SK-N-SH (cell line): ENCODE measurements around the gene ADAMTS9.

Source experiments
- EP300 ChIP-seq, 2 experiments: IDR thresholded peaks; 2 replicates each; pipeline versions ENCODE4 v1.4.0 to v1.6.1; 2012; ENCODE audit warnings: borderline replicate concordance in 1 of 2, low read depth in 1 of 2, low read length in 1 of 2
- EZH2phosphoT487 ChIP-seq: fragments of 200-600 bp; sonication (generic); IDR thresholded peaks from 2 replicates; pipeline ENCODE4 v1.6.1; 2017; ENCODE audit warnings: low read depth, mixed run types, mild to moderate bottlenecking, antibody characterized with exemption, moderate library complexity, borderline replicate concordance
- POLR2AphosphoS5 ChIP-seq: IDR thresholded peaks from 2 replicates; pipeline ENCODE4 v1.6.1; 2012; ENCODE audit warnings: low read depth, low read length
- RAD21 ChIP-seq: IDR thresholded peaks from 2 replicates; pipeline ENCODE4 v1.6.1; 2012; ENCODE audit warnings: mild to moderate bottlenecking, low read length
- SIN3A ChIP-seq: IDR thresholded peaks from 2 replicates; pipeline ENCODE4 v1.6.1; 2012; ENCODE audit warnings: low read depth, mild to moderate bottlenecking, low read length, moderate library complexity, borderline replicate concordance
- TAF1 ChIP-seq: IDR thresholded peaks from 2 replicates; pipeline ENCODE4 v1.6.1; 2012; ENCODE audit warnings: low read depth, mild to moderate bottlenecking, low read length, moderate library complexity, borderline replicate concordance
- YY1 ChIP-seq: IDR thresholded peaks from 2 replicates; pipeline ENCODE4 v1.4.0; 2012; ENCODE audit warnings: low read depth, mild to moderate bottlenecking
- TF ChIP-seq, protein P1 (sequence below): IDR thresholded peaks from 2 replicates; pipeline ENCODE4 v1.4.0; 2012; ENCODE audit warnings: low read depth
- TF ChIP-seq, protein P2 (sequence below): fragments of 200-600 bp; sonication (generic); IDR thresholded peaks from 2 replicates; pipeline ENCODE4 v1.6.1; 2017; ENCODE audit warnings: antibody characterized with exemption, mild to moderate bottlenecking, moderate library complexity
- TF ChIP-seq, protein P3 (sequence below): IDR thresholded peaks from 2 replicates; pipeline ENCODE4 v1.6.1; 2012; ENCODE audit warnings: mild to moderate bottlenecking, low read depth, low read length, moderate library complexity
- TF ChIP-seq, protein P4 (sequence below): fragments of 150-350 bp; IDR thresholded peaks from 2 replicates; pipeline ENCODE4 v1.6.1; 2017; ENCODE audit warnings: antibody characterized with exemption, low read length, low read depth, borderline replicate concordance

DNA sequence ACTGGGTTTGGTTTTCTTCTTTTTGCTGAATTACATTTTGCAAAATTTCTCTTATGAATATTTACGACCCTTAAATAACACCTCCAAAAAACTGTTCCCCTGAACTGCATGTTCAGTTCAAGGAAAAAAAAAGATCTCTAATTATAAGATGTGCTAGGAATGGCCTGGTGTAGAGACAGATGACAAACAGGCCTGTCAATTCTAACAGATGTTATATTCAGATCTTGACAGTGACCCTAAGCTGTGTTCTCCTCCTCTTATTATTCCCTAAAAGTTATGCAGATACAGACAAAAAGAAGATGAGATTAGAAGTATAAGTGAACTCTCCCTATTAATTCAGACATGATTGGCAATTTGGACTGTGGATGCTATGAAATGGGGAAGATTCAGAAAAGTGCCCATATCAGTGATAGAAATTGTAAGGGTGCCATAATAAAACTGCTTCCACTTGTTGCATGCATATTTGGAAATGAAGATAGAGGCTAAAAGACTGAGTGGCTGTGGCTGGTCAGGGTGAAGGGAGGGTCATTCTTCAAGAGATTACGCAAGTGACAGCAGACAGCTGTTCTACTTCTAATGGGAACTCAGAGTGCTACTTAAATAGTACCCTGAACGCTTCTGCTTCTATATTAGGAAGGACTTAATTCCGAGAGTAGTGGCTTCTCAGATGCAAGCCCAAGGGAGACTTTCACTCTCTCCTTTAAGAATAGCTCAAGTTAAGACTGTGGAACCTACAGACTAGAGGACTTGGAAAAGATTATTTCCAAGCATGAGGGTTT lies 75.5 kb downstream of the ADAMTS9 start:
- TF ChIP-seq, protein P1, sequence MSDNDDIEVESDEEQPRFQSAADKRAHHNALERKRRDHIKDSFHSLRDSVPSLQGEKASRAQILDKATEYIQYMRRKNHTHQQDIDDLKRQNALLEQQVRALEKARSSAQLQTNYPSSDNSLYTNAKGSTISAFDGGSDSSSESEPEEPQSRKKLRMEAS = no peak
- TF ChIP-seq RAD21 (no peak), POLR2AphosphoS5 (no peak), EZH2phosphoT487 (no peak), TAF1 (no peak), SIN3A (no peak), YY1 (no peak), EP300 (IDR thresholded peaks at IDR 0.05; ENCODE audit: borderline replicate concordance in 1 of 2, low read depth in 1 of 2, low read length in 1 of 2) (no peak; a peak in 1 of 4 replicates)
- TF ChIP-seq, protein P2, sequence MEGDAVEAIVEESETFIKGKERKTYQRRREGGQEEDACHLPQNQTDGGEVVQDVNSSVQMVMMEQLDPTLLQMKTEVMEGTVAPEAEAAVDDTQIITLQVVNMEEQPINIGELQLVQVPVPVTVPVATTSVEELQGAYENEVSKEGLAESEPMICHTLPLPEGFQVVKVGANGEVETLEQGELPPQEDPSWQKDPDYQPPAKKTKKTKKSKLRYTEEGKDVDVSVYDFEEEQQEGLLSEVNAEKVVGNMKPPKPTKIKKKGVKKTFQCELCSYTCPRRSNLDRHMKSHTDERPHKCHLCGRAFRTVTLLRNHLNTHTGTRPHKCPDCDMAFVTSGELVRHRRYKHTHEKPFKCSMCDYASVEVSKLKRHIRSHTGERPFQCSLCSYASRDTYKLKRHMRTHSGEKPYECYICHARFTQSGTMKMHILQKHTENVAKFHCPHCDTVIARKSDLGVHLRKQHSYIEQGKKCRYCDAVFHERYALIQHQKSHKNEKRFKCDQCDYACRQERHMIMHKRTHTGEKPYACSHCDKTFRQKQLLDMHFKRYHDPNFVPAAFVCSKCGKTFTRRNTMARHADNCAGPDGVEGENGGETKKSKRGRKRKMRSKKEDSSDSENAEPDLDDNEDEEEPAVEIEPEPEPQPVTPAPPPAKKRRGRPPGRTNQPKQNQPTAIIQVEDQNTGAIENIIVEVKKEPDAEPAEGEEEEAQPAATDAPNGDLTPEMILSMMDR = no peak
- TF ChIP-seq, protein P3, sequence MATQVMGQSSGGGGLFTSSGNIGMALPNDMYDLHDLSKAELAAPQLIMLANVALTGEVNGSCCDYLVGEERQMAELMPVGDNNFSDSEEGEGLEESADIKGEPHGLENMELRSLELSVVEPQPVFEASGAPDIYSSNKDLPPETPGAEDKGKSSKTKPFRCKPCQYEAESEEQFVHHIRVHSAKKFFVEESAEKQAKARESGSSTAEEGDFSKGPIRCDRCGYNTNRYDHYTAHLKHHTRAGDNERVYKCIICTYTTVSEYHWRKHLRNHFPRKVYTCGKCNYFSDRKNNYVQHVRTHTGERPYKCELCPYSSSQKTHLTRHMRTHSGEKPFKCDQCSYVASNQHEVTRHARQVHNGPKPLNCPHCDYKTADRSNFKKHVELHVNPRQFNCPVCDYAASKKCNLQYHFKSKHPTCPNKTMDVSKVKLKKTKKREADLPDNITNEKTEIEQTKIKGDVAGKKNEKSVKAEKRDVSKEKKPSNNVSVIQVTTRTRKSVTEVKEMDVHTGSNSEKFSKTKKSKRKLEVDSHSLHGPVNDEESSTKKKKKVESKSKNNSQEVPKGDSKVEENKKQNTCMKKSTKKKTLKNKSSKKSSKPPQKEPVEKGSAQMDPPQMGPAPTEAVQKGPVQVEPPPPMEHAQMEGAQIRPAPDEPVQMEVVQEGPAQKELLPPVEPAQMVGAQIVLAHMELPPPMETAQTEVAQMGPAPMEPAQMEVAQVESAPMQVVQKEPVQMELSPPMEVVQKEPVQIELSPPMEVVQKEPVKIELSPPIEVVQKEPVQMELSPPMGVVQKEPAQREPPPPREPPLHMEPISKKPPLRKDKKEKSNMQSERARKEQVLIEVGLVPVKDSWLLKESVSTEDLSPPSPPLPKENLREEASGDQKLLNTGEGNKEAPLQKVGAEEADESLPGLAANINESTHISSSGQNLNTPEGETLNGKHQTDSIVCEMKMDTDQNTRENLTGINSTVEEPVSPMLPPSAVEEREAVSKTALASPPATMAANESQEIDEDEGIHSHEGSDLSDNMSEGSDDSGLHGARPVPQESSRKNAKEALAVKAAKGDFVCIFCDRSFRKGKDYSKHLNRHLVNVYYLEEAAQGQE = no peak
- TF ChIP-seq, protein P4, sequence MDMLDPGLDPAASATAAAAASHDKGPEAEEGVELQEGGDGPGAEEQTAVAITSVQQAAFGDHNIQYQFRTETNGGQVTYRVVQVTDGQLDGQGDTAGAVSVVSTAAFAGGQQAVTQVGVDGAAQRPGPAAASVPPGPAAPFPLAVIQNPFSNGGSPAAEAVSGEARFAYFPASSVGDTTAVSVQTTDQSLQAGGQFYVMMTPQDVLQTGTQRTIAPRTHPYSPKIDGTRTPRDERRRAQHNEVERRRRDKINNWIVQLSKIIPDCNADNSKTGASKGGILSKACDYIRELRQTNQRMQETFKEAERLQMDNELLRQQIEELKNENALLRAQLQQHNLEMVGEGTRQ = no peak
